ENCODE data around the gene TPRA1. TPM values are rescaled to one million over a fixed set of nuclear protein-coding genes. Genes with fewer than 3 reads are reported as not detected.

Gene TPRA1
- total and polyA plus RNA-seq, 2 donors (not counting 1 experiment from before 2014, with no cell fraction given), result 17.5 to 47.4 TPM

DNA sequence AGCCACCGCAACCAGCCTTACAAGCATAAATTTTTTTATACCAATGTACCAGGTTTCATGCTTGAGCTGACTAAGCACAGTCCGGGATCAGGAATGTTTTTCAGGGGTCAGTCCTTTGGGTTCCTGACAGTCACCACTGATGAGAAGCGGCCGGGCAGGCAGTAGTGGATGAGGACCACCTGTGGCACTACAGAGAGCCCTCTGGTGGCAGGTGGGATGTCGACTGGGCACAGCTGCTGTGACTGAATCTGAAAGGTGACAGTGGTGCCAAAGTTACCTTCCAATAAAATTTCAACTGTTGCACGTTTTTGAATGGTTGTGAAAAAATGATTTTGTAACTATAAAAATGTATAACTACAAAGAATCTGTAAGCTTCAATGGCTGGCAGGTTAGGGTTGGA is 34.0 kb downstream of the TPRA1 start:
- Histone ChIP-seq H3K9ac (ENCODE audit: insufficient read depth, low read length) (no peak overlapping the region), H3K9me3 (ENCODE audit: control insufficient read depth, insufficient read depth, low read depth, low read length) (no peaks in the 10 kb centered on the region), H3K27ac (ENCODE audit: insufficient read depth, low read length) (no peak overlapping the region), H3K79me2 (ENCODE audit: control insufficient read depth, insufficient read depth, low read length) (no peaks in the 10 kb centered on the region), H4K20me1 (ENCODE audit: control insufficient read depth, extremely low read depth, insufficient read depth, low read length) (no peaks in the 10 kb centered on the region), H3K4me1 (ENCODE audit: control insufficient read depth, extremely low read depth, insufficient read depth, low read length) (no peaks in the 10 kb centered on the region), H3K27me3 (ENCODE audit: control insufficient read depth, insufficient read depth, low read length) (no peaks in the 10 kb centered on the region), H2AFZ (ENCODE audit: low read length) (no peak overlapping the region), H3K4me3 (replicated peaks in 1 of 4; ENCODE audit: control extremely low read depth in 1 of 4, insufficient read depth in 1 of 4, low read depth in 3 of 4, low read length in 4 of 4) (no peak overlapping the region), H3K4me2 (ENCODE audit: extremely low read depth, insufficient read depth, low read length) (no peak overlapping the region), H3K36me3 (ENCODE audit: control insufficient read depth, insufficient read depth, low read length) (no peaks in the 10 kb centered on the region)
- no peak for DNase-seq (ENCODE audit: low read depth in 2 of 2)
- TF ChIP-seq, protein P1, sequence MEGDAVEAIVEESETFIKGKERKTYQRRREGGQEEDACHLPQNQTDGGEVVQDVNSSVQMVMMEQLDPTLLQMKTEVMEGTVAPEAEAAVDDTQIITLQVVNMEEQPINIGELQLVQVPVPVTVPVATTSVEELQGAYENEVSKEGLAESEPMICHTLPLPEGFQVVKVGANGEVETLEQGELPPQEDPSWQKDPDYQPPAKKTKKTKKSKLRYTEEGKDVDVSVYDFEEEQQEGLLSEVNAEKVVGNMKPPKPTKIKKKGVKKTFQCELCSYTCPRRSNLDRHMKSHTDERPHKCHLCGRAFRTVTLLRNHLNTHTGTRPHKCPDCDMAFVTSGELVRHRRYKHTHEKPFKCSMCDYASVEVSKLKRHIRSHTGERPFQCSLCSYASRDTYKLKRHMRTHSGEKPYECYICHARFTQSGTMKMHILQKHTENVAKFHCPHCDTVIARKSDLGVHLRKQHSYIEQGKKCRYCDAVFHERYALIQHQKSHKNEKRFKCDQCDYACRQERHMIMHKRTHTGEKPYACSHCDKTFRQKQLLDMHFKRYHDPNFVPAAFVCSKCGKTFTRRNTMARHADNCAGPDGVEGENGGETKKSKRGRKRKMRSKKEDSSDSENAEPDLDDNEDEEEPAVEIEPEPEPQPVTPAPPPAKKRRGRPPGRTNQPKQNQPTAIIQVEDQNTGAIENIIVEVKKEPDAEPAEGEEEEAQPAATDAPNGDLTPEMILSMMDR (conservative IDR thresholded peaks at IDR 0.05 in 1 of 2, IDR thresholded peaks at IDR 0.05 in 1 of 2; ENCODE audit: low read depth in 1 of 2, low read length in 2 of 2), result peak in 1 of 2 donors; percentile 17
- no peak for TF ChIP-seq EZH2 (IDR thresholded peaks at IDR 0.05; ENCODE audit: low read length, missing control alignments)

DNA sequence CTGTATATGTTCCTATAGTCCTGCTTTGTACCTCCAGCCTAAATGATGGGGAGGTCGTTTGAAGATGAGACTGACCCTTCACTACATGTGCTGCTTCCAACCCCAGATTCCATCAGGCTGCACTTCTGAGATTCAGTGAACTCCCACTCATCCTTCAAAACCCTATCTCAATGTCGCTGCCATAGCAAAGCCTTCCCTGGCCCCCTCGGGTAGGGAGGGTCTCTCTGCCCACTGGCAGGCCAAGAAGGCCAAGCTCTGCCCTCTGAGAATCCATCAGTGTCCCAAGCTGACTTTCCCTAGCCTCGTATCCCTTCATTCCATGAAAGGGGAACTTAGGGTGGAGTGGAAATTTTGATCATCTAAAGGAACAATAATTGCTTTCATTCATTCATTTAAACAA is 35.4 kb downstream of the TPRA1 start:
- Histone ChIP-seq H3K9ac (ENCODE audit: insufficient read depth, low read length) (no peak overlapping the region), H3K27me3 (ENCODE audit: control insufficient read depth, insufficient read depth, low read length) (no peaks in the 10 kb centered on the region), H3K4me2 (ENCODE audit: extremely low read depth, insufficient read depth, low read length) (no peak overlapping the region), H3K79me2 (ENCODE audit: control insufficient read depth, insufficient read depth, low read length) (no peaks in the 10 kb centered on the region), H3K4me3 (replicated peaks in 1 of 4; ENCODE audit: control extremely low read depth in 1 of 4, insufficient read depth in 1 of 4, low read depth in 3 of 4, low read length in 4 of 4) (no peak overlapping the region), H3K4me1 (ENCODE audit: control insufficient read depth, extremely low read depth, insufficient read depth, low read length) (no peaks in the 10 kb centered on the region), H3K27ac (ENCODE audit: insufficient read depth, low read length) (no peak overlapping the region), H4K20me1 (ENCODE audit: control insufficient read depth, extremely low read depth, insufficient read depth, low read length) (no peaks in the 10 kb centered on the region), H2AFZ (ENCODE audit: low read length) (no peak overlapping the region), H3K36me3 (ENCODE audit: control insufficient read depth, insufficient read depth, low read length) (no peaks in the 10 kb centered on the region), H3K9me3 (ENCODE audit: control insufficient read depth, insufficient read depth, low read depth, low read length) (no peaks in the 10 kb centered on the region)
- TF ChIP-seq EZH2 (IDR thresholded peaks at IDR 0.05; ENCODE audit: low read length, missing control alignments), result no peak
- TF ChIP-seq, protein P1 (conservative IDR thresholded peaks at IDR 0.05 in 1 of 2, IDR thresholded peaks at IDR 0.05 in 1 of 2; ENCODE audit: low read depth in 1 of 2, low read length in 2 of 2), result no peak
- DNase-seq (ENCODE audit: low read depth in 2 of 2), result no peak

DNA sequence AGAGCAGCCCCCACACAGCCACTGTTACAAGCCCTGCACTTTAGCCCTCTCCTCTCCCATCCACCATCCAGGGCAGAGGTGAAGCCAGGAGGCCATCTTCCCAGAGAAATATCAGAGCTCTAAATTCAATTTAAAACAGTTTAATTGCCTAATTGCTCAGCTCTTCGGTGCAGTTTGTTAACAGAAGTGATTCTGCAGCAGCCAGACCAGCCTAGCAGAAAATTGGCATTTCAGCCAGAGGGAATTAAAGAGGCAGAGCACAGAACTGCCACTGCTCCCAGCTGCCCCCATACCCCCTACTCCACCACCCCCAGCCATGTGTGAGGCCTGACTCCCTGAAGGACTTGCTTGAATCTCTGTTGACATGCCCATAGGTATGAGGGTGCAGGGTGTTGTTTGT is 38.5 kb downstream of the TPRA1 start:
- Histone ChIP-seq H2AFZ (ENCODE audit: low read length) (no peak overlapping the region), H3K4me3 (replicated peaks in 1 of 4; ENCODE audit: control extremely low read depth in 1 of 4, insufficient read depth in 1 of 4, low read depth in 3 of 4, low read length in 4 of 4) (no peak overlapping the region), H3K4me1 (ENCODE audit: control insufficient read depth, extremely low read depth, insufficient read depth, low read length) (no peaks in the 10 kb centered on the region), H3K27ac (ENCODE audit: insufficient read depth, low read length) (no peak overlapping the region), H3K79me2 (ENCODE audit: control insufficient read depth, insufficient read depth, low read length) (no peaks in the 10 kb centered on the region), H3K9me3 (ENCODE audit: control insufficient read depth, insufficient read depth, low read depth, low read length) (no peaks in the 10 kb centered on the region), H3K27me3 (ENCODE audit: control insufficient read depth, insufficient read depth, low read length) (no peaks in the 10 kb centered on the region), H4K20me1 (ENCODE audit: control insufficient read depth, extremely low read depth, insufficient read depth, low read length) (no peaks in the 10 kb centered on the region), H3K4me2 (ENCODE audit: extremely low read depth, insufficient read depth, low read length) (no peak overlapping the region), H3K36me3 (ENCODE audit: control insufficient read depth, insufficient read depth, low read length) (no peaks in the 10 kb centered on the region), H3K9ac (ENCODE audit: insufficient read depth, low read length) (no peak overlapping the region)
- TF ChIP-seq, protein P1 (conservative IDR thresholded peaks at IDR 0.05 in 1 of 2, IDR thresholded peaks at IDR 0.05 in 1 of 2; ENCODE audit: low read depth in 1 of 2, low read length in 2 of 2), result no peak
- no peak for TF ChIP-seq EZH2 (IDR thresholded peaks at IDR 0.05; ENCODE audit: low read length, missing control alignments)
- DNase-seq (ENCODE audit: low read depth in 2 of 2), result no peak
